Neural cell (in vitro differentiated cells): ENCODE data around the gene PLA2G15. TPM values are rescaled to one million over a fixed set of nuclear protein-coding genes. Genes with fewer than 3 reads are reported as not detected.

Source experiments
- H2AFZ ChIP-seq: fragments of 200-600, 300-800 bp; sonication (generic), shearing (Covaris generic); 2 replicates; pipeline ENCODE4 v1.6.0; 2014; ENCODE audit warnings: low read depth, mild to moderate bottlenecking, antibody characterized with exemption, low read length, moderate library complexity
- H3F3A ChIP-seq: fragments of 200-600 bp; shearing (Covaris generic); 2 replicates; pipeline ENCODE4 v1.6.1; 2016; ENCODE audit warnings: mild to moderate bottlenecking, moderate library complexity, mixed read lengths, antibody characterized with exemption, low read length; ENCODE audit not compliant: insufficient read depth, poor library complexity, severe bottlenecking
- H3K27ac ChIP-seq: fragments of 200-600, 300-800 bp; sonication (generic), shearing (Covaris generic); 2 replicates; pipeline ENCODE4 v1.5.1; 2014; ENCODE audit warnings: mild to moderate bottlenecking, low read length, moderate library complexity
- H3K27me3 ChIP-seq: fragments of 300-800, 200-600 bp; sonication (generic), shearing (Covaris generic); 2 replicates; pipeline ENCODE4 v1.6.0; 2014; ENCODE audit warnings: mild to moderate bottlenecking, low read depth, low read length, moderate library complexity; ENCODE audit not compliant: insufficient read depth
- H3K36me3 ChIP-seq: fragments of 300-800, 200-600 bp; sonication (generic), shearing (Covaris generic); 2 replicates; pipeline ENCODE4 v1.5.1; 2014; ENCODE audit warnings: mild to moderate bottlenecking, antibody characterized with exemption, low read length, moderate library complexity; ENCODE audit not compliant: insufficient read depth
- H3K4me2 ChIP-seq: fragments of 300-800, 200-600 bp; sonication (generic), shearing (Covaris generic); 2 replicates; pipeline ENCODE4 v1.6.0; 2014; ENCODE audit warnings: mild to moderate bottlenecking, low read length
- H3K4me3 ChIP-seq: fragments of 300-800, 200-600 bp; sonication (generic), shearing (Covaris generic); 2 replicates; pipeline ENCODE4 v1.5.1; 2014; ENCODE audit warnings: mild to moderate bottlenecking, low read length, moderate library complexity
- H3K79me2 ChIP-seq: fragments of 200-600 bp; shearing (Covaris generic); replicated peaks from 2 replicates; pipeline ENCODE4 v1.6.0; 2014; ENCODE audit warnings: mild to moderate bottlenecking, low read length, moderate library complexity; ENCODE audit not compliant: insufficient read depth
- H3K9ac ChIP-seq: fragments of 300-800, 200-600 bp; sonication (generic), shearing (Covaris generic); 2 replicates; pipeline ENCODE4 v1.6.1; 2016; ENCODE audit warnings: mild to moderate bottlenecking, low read length, mixed read lengths
- H3K9me2 ChIP-seq: fragments of 200-600 bp; shearing (Covaris generic); 2 replicates; pipeline ENCODE4 v1.6.1; 2016; ENCODE audit warnings: mild to moderate bottlenecking, low read length, mixed read lengths; ENCODE audit not compliant: insufficient read depth
- H3K9me3 ChIP-seq: fragments of 200-600, 300-800 bp; sonication (generic), shearing (Covaris generic); 2 replicates; pipeline ENCODE4 v1.6.1; 2016; ENCODE audit warnings: mild to moderate bottlenecking, mixed run types, low read length, moderate library complexity, mixed read lengths
- H4K20me1 ChIP-seq: fragments of 200-600 bp; shearing (Covaris generic); 2 replicates; pipeline ENCODE4 v1.6.1; 2016; ENCODE audit warnings: mild to moderate bottlenecking, mixed run types; ENCODE audit not compliant: insufficient read depth
- EP300 ChIP-seq: fragments of 450-650 bp; conservative IDR thresholded peaks from 2 replicates; pipeline ENCODE4 v1.6.1; 2014; ENCODE audit warnings: antibody characterized with exemption, mild to moderate bottlenecking, moderate library complexity; ENCODE audit not compliant: poor library complexity, severe bottlenecking
- EZH2 ChIP-seq: fragments of 200-600, 300-800 bp; shearing (Covaris generic), sonication (generic); IDR thresholded peaks from 2 replicates; pipeline ENCODE4 v1.6.1; 2014; ENCODE audit warnings: antibody characterized with exemption, low read length, borderline replicate concordance, mild to moderate bottlenecking; ENCODE audit not compliant: insufficient read depth, poor library complexity, severe bottlenecking
- MXI1 ChIP-seq: fragments of 450-650 bp; conservative IDR thresholded peaks from 2 replicates; pipeline ENCODE4 v1.6.1; 2014; ENCODE audit warnings: antibody characterized with exemption, mild to moderate bottlenecking; ENCODE audit not compliant: poor library complexity, severe bottlenecking
- POLR2AphosphoS5 ChIP-seq: IDR thresholded peaks from 2 replicates; pipeline ENCODE4 v1.6.1; 2012
- RAD21 ChIP-seq: fragments of 450-650 bp; conservative IDR thresholded peaks from 2 replicates; pipeline ENCODE4 v1.6.1; 2014; ENCODE audit warnings: antibody characterized with exemption, mild to moderate bottlenecking, moderate library complexity
- SMC3 ChIP-seq: fragments of 450-650 bp; conservative IDR thresholded peaks from 2 replicates; pipeline ENCODE4 v1.6.1; 2014; ENCODE audit warnings: antibody characterized with exemption, mild to moderate bottlenecking, moderate library complexity; ENCODE audit not compliant: poor library complexity
- TAF1 ChIP-seq: IDR thresholded peaks from 2 replicates; pipeline ENCODE4 v1.6.1; 2012; ENCODE audit warnings: low read depth
- polyA plus RNA-seq: library from polyadenylated mRNA; depleted of rRNA; stranded (reverse); fragments of >200 nt; gene quantifications from 2 replicates; pipeline ENCODE4 v1.2.3, GENCODE V29; 2014
- TF ChIP-seq, protein P1 (sequence below): fragments of 450-650 bp; IDR thresholded peaks from 2 replicates; pipeline ENCODE4 v1.5.1; 2014; ENCODE audit warnings: antibody characterized with exemption, mild to moderate bottlenecking, moderate library complexity; ENCODE audit not compliant: poor library complexity, severe bottlenecking
- TF ChIP-seq, protein P2 (sequence below): IDR thresholded peaks from 2 replicates; pipeline ENCODE4 v1.6.1; 2012; ENCODE audit warnings: borderline replicate concordance

Gene PLA2G15
- polyA plus RNA-seq, 1 donor from 2014 or later = 19.6 TPM

DNA sequence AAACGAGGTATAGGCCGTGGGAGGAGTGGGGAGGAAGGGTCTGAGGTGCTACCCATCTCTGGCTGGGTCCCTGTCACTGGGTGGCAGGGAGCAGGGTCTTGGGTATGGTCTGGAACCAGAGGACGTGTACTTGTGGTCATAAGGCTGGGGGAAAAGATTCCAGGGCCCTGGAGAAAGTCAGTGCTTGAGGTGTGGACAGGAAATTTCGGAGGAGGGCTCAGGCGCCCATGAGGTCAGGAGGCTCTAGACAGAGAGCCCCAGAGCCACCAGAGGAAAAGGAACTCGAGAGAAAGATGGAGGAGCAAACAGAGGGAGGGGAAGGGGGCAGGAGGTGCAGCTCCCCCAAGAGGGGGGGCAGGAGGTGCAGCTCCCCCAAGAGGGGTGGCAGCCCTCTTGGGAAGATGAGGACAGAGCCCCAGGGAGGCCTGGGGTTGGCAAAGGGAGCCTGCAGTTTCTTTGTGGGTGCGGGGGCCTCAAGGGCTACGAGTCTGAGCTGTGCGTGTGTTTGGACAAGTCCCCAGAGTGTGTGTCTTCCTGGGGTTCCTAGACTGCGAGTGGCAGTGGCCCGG, 18.5 kb downstream of the PLA2G15 start:
- no peak overlapping the region for H3K4me2 ChIP-seq
- peak overlapping the region; percentile 49 for H2AFZ ChIP-seq
- peak overlapping the region; percentile 97 for H3K4me3 ChIP-seq
- no peaks in the 10 kb centered on the region for H3K9me3 ChIP-seq
- no peaks in the 10 kb centered on the region for H3K9me2 ChIP-seq
- H3K27ac ChIP-seq = peak overlapping the region; percentile 40
- H3K9ac ChIP-seq = peak overlapping the region; percentile 81
- H3K79me2 ChIP-seq = no peaks in the 10 kb centered on the region
- TF ChIP-seq EZH2 (no peak), RAD21 (no peak), TAF1 (no peak), EP300 (no peak), SMC3 (no peak), POLR2AphosphoS5 (no peak), MXI1 (no peak)
- TF ChIP-seq, protein P1, sequence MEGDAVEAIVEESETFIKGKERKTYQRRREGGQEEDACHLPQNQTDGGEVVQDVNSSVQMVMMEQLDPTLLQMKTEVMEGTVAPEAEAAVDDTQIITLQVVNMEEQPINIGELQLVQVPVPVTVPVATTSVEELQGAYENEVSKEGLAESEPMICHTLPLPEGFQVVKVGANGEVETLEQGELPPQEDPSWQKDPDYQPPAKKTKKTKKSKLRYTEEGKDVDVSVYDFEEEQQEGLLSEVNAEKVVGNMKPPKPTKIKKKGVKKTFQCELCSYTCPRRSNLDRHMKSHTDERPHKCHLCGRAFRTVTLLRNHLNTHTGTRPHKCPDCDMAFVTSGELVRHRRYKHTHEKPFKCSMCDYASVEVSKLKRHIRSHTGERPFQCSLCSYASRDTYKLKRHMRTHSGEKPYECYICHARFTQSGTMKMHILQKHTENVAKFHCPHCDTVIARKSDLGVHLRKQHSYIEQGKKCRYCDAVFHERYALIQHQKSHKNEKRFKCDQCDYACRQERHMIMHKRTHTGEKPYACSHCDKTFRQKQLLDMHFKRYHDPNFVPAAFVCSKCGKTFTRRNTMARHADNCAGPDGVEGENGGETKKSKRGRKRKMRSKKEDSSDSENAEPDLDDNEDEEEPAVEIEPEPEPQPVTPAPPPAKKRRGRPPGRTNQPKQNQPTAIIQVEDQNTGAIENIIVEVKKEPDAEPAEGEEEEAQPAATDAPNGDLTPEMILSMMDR = no peak
- TF ChIP-seq, protein P2, sequence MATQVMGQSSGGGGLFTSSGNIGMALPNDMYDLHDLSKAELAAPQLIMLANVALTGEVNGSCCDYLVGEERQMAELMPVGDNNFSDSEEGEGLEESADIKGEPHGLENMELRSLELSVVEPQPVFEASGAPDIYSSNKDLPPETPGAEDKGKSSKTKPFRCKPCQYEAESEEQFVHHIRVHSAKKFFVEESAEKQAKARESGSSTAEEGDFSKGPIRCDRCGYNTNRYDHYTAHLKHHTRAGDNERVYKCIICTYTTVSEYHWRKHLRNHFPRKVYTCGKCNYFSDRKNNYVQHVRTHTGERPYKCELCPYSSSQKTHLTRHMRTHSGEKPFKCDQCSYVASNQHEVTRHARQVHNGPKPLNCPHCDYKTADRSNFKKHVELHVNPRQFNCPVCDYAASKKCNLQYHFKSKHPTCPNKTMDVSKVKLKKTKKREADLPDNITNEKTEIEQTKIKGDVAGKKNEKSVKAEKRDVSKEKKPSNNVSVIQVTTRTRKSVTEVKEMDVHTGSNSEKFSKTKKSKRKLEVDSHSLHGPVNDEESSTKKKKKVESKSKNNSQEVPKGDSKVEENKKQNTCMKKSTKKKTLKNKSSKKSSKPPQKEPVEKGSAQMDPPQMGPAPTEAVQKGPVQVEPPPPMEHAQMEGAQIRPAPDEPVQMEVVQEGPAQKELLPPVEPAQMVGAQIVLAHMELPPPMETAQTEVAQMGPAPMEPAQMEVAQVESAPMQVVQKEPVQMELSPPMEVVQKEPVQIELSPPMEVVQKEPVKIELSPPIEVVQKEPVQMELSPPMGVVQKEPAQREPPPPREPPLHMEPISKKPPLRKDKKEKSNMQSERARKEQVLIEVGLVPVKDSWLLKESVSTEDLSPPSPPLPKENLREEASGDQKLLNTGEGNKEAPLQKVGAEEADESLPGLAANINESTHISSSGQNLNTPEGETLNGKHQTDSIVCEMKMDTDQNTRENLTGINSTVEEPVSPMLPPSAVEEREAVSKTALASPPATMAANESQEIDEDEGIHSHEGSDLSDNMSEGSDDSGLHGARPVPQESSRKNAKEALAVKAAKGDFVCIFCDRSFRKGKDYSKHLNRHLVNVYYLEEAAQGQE = no peak
- no peaks in the 10 kb centered on the region for H3K36me3 ChIP-seq
- H3K27me3 ChIP-seq = no peaks in the 10 kb centered on the region
- H3F3A ChIP-seq = peaks cover 3% of the 10 kb centered on the region
- no peaks in the 10 kb centered on the region for H4K20me1 ChIP-seq

DNA sequence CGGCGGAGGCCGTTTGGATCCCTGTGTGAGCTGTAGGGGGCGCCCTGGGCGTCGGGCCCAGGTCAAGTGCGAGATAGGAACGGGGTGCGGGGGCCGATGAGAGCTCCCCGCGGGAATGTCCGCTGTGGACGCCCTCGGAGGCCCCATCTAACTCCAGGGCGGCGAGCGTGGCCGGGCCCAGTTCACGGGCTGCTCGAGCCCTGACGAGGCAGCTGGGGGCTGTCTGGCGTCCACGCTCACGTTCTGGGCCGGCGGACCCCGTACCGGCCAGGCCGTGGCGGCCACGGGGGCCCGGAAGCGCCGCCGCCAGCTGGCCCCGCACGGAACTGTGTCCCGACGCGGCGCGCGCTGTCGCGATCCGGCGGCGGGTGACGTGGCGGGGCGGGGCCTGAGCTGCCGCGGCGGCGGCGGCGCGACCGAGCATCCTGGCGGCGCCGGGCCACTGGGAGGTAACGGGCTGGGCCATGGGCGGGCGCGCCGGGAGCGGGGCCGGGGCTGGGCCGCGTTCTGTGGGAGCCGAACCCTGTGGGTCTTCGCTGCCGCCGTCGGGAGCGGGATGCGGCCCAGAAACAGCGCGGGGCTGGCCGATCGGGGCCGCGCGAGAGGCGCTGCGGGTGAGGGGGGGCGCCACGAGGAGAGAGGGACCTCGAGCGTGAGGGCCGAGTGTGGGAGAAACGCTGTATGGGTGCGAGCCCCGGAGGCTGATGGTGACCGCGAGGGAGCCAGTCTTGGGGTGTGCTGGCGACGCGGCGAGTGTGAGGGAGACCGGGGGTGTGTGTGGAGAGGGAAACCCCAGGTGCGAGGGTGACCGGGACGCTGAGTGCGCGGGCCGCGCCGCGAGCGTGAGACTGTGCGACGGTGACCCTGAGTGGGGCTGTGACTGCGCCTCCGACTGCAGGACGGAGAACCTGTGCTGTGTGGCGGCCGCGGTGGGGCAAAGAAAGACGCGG, 19.2 kb downstream of the PLA2G15 start, which contains the start of gene SLC7A6:
SLC7A6 (plus strand) TSS at position 399 of the 950 bp plus-strand sequence. CDS start 10,201 bp downstream, outside the sequence.
- H2AFZ ChIP-seq = peak within 1 kb of the TSS; percentile 69

More for the DNA sequence above, 19.2 kb downstream of the PLA2G15 start, which contains the start of gene SLC7A6:
- Histone ChIP-seq H3K79me2 (no peaks in the 10 kb centered on the region), H3K27me3 (no peaks in the 10 kb centered on the region), H3K27ac (peak within 1 kb of the TSS; percentile 68), H3K36me3 (no peaks in the 10 kb centered on the region), H3K4me2 (peak within 1 kb of the TSS; percentile 36), H3K9ac (peak within 1 kb of the TSS; percentile 81), H3K9me3 (no peaks in the 10 kb centered on the region), H3F3A (peaks cover 3% of the 10 kb centered on the region), H3K9me2 (no peaks in the 10 kb centered on the region), H3K4me3 (peak within 1 kb of the TSS; percentile 97), H4K20me1 (no peaks in the 10 kb centered on the region)
- TF ChIP-seq POLR2AphosphoS5 = peak; percentile 61
- peak; percentile 43 for TF ChIP-seq SMC3
- TF ChIP-seq EZH2 = no peak
- TF ChIP-seq EP300 = peak; percentile 52
- TF ChIP-seq MXI1 = peak; percentile 94
- peak; percentile 26 for TF ChIP-seq RAD21
- TF ChIP-seq, protein P1 = peak; percentile 85
- no peak for TF ChIP-seq TAF1
- TF ChIP-seq, protein P2 = peak; percentile 71
